Hypothalamus (tissue), 51 donors: Measurements from ENCODE around the gene DMD.

ENCODE experiments used
- DNase-seq, 51 donors: peaks; one replicate each; lab custom pipeline; 2025; lab: John Stamatoyannopoulos, UW

The DMD gene

GRCh38 chrX:31170792-31171191, 2040.6 kb downstream of the DMD start:
- DNase-seq = no peak

- DNase-seq = no peak
Measured at GRCh38 chrX:31168551-31168950, 2042.8 kb downstream of the DMD start.

- no peak for DNase-seq
Measured at GRCh38 chrX:31166832-31167231, 2044.5 kb downstream of the DMD start.

GRCh38 chrX:31166416-31166815, 2044.9 kb downstream of the DMD start:
- no peak for DNase-seq

GRCh38 chrX:31165241-31166035, 2045.9 kb downstream of the DMD start:
- no peak for DNase-seq

- DNase-seq = no peak
Measured at GRCh38 chrX:31154946-31155345, 2056.4 kb downstream of the DMD start.

GRCh38 chrX:31153475-31154047, 2057.8 kb downstream of the DMD start:
- DNase-seq = no peak

- no peak for DNase-seq
Measured at GRCh38 chrX:31147175-31147574, 2064.2 kb downstream of the DMD start.

- no peak for DNase-seq
Measured at GRCh38 chrX:31139961-31140360, 2071.4 kb downstream of the DMD start.

- DNase-seq = no peak
Measured at GRCh38 chrX:31138124-31138523, 2073.2 kb downstream of the DMD start.

- DNase-seq = no peak
Measured at GRCh38 chrX:31136144-31136611, 2075.2 kb downstream of the DMD start.

GRCh38 chrX:31132821-31133241, 2078.5 kb downstream of the DMD start:
- DNase-seq = peak in 2 of 51 donors; percentile 0 to 12

- no peak for DNase-seq
Measured at GRCh38 chrX:31130457-31131220, 2080.7 kb downstream of the DMD start.

GRCh38 chrX:31128855-31129254, 2082.5 kb downstream of the DMD start:
- DNase-seq = no peak

- DNase-seq = no peak
Measured at GRCh38 chrX:31127716-31128115, 2083.6 kb downstream of the DMD start.

GRCh38 chrX:31126205-31126604, 2085.1 kb downstream of the DMD start:
- DNase-seq = peak in 1 of 51 donors; percentile 2

- no peak for DNase-seq
Measured at GRCh38 chrX:31124536-31124935, 2086.8 kb downstream of the DMD start.

GRCh38 chrX:31123335-31123734, 2088.0 kb downstream of the DMD start:
- no peak for DNase-seq

GRCh38 chrX:31117266-31117665, 2094.1 kb downstream of the DMD start:
- DNase-seq = no peak

- DNase-seq = no peak
Measured at GRCh38 chrX:31115398-31115797, 2096.0 kb downstream of the DMD start.

GRCh38 chrX:31114858-31115257, 2096.5 kb downstream of the DMD start:
- DNase-seq = no peak
